AG04449 (cell line): ENCODE measurements around the gene NRCAM.

Experiments used
- CTCF ChIA-PET: fragments of 350-600 bp; formaldehyde crosslinking; extraction: SDS; loops from one replicate; lab custom pipeline; 2021; ENCODE audit warnings: antibody characterized with exemption; lab: Yijun Ruan, JAX
- POLR2A ChIA-PET: fragments of 400-600, 350-600 bp; formaldehyde crosslinking; extraction: SDS; loops from one replicate; lab custom pipeline; 2020; ENCODE audit warnings: antibody characterized with exemption, inconsistent platforms; lab: Yijun Ruan, JAX
- DNase-seq: peaks from one replicate; pipeline ENCODE4 v3.0.0-alpha.2; 2010; ENCODE audit warnings: low read depth, low spot score
- H3K4me3 ChIP-seq: 2 replicates; pipeline ENCODE4 v1.5.1; 2011; ENCODE audit warnings: low read depth, mild to moderate bottlenecking, control low read depth, low read length
- CTCF ChIP-seq: IDR thresholded peaks from one replicate; pipeline ENCODE4 v1.5.1; 2011; ENCODE audit warnings: mild to moderate bottlenecking, moderate library complexity, low read length, control low read depth, inconsistent platforms; ENCODE audit not compliant: insufficient read depth; ENCODE audit errors: missing control alignments

Gene NRCAM

DNA sequence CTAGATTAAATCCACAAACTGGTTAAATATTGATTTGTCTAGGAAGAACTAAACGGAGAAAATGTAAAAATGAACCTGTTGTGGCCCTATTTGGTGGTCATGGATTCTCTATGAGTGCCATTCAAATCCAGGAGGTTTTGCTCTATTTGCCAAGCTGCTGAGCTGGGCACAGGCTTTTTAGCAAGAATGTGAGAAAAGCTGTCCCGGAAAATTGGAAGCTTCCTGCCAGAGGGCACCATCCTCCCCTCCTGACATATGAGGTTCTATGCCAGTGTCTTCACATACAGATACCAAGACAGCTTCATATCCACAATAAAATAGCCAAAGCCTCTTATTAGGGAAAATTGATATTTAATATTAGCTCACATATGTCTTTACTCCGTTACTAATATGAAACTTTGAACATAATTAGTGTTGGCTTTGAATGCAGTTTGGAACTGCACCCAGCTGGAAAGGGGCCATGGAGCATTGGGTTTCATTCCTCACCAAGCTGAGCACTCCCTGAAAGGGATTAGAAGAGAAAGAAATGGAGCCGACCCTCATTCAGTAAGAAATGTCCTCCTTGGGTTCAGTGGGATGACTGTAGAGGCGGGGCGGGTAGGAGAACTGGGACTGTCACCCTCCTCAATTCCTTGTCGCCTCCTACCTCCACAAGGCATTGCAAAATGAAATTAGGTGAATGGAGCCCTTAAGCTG, 47.8 kb downstream of the NRCAM start:
- DNase-seq, result no peak
- TF ChIP-seq CTCF, result no peak
- ChIA-PET CTCF (no interaction called here), POLR2A (no interaction called here)
- no peak overlapping the region for H3K4me3 ChIP-seq

- ChIA-PET POLR2A (no interaction called here), CTCF (no interaction called here)
- no peak for DNase-seq
- H3K4me3 ChIP-seq, result no peak overlapping the region
- no peak for TF ChIP-seq CTCF
Observed at GRCh38 chr7:108407676-108408075, 48.6 kb downstream of the NRCAM start.

- no peak for TF ChIP-seq CTCF
Observed at GRCh38 chr7:108406222-108406890, 49.9 kb downstream of the NRCAM start.

DNA sequence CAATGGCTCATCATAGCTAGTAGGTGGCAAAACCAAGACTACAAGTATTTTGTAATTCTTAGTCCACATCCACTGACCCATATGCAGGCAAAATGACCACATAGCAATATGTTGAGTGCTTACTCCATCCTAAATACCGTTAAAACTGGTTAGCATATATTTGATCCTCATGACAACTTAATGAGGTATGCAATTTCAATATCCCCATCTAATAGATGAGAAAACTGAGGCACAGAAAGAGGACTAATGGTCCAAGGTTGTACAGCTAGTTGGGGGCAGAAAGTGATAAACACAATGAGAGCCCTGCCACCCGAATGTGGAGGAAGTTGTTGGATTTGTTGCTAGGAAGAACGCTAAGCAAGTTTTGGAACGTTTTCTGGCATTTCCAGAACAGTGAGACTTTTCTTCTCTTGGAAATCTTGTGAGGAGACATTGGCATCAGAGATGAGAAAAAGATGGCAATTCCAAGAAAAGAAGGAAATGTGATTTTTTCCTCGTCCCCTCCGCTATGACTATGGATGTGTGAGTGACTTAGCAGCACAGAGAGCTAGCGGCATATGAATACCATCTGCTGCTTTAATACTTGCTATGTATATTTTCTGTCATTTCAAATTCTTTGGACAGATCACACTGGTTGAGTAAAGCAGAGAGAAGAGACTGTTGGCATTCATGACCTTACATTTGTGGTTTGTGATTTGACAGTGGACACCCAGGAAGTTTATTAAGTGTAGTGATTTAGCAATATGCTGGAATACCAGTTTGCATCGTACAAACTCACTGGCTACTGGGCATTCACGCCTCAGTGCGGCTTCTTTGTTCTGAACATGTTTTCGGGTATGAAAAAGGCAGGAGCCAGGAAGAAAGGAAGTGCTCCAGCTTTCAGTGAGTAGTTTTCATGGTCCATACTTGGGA, 51.5 kb downstream of the NRCAM start:
- ChIA-PET POLR2A (no interaction called here), CTCF (no interaction called here)
- TF ChIP-seq CTCF, result no peak
- no peak overlapping the region for H3K4me3 ChIP-seq
- no peak for DNase-seq

More at GRCh38 chr7:108406222-108406890, 49.9 kb downstream of the NRCAM start:
- ChIA-PET POLR2A (no interaction called here), CTCF (interaction anchor here (1.2 kb wide), 1 partner anchor 26 kb away, joined by 3 read pairs; no protein-coding TSS in a partner anchor)
- no peak overlapping the region for H3K4me3 ChIP-seq
- no peak for DNase-seq

DNA sequence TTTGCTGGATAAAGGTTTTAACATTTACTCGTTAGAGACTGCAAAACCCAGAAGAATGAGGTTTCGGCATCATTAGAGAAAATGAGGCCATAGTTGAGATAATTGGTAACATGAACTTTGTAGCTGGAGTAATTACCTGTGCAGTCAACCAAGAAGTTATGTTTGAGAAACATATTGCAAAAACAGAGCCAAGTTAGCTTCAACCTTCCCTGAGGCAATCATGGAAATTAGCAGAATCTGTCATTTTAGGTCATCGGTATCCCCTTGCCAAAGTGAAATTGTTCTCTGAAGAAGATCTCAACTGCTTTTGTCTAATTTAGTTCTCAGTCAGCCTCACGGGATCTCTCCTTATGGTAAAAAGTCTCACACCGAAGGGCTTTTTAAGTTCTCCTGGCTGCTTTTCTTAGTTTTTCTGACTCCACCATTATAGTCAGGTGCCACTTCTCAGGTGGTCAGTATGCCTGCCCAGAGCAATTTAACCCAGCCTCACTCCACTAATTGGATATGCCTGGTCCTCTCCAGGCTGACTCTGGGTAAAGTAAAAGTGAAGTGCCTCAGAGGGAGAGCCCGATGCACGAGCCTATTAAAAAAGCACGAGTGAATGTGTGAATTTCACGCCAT, 52.5 kb downstream of the NRCAM start:
- CTCF ChIA-PET, result no interaction called here
- POLR2A ChIA-PET, result no interaction called here
- H3K4me3 ChIP-seq, result no peak overlapping the region
- no peak for TF ChIP-seq CTCF
- no peak for DNase-seq
